Activated CD4-positive, alpha-beta T cell treated with anti-CD3 and anti-CD28 coated beads, Interleukin-2, Interleukin-4, amounts not matched to agents 100 ng/mL and 50 ng/mL, durations not matched to agents 16 hours and 8 hours (primary cell): Measurements from ENCODE around the gene NR3C2.
"Not testable (repeated sequence)": the region's sequence is repeated elsewhere in the genome, so short reads cannot be mapped to it uniquely, and the experiment has no call there.

ENCODE experiments used
- DNase-seq: peaks from one replicate; pipeline ENCODE4 v3.0.0-alpha.2; 2020; ENCODE audit warnings: low spot score

Gene NR3C2

GRCh38 chr4:148367756-148368155, 74.5 kb downstream of the NR3C2 start:
- DNase-seq, result no peak

- no peak for DNase-seq
Observed at GRCh38 chr4:148366251-148366650, 76.0 kb downstream of the NR3C2 start.

GRCh38 chr4:148364525-148364924, 77.7 kb downstream of the NR3C2 start:
- DNase-seq, result no peak

- DNase-seq, result no peak
Observed at GRCh38 chr4:148359769-148360168, 82.4 kb downstream of the NR3C2 start.

- no peak for DNase-seq
Observed at GRCh38 chr4:148355442-148356123, 86.6 kb downstream of the NR3C2 start.

- DNase-seq, result no peak
Observed at GRCh38 chr4:148354186-148354585, 88.0 kb downstream of the NR3C2 start.

GRCh38 chr4:148353571-148353970, 88.6 kb downstream of the NR3C2 start:
- no peak for DNase-seq

- no peak for DNase-seq
Observed at GRCh38 chr4:148349153-148349552, 93.1 kb downstream of the NR3C2 start.

- DNase-seq, result no peak
Observed at GRCh38 chr4:148346657-148347056, 95.6 kb downstream of the NR3C2 start.

GRCh38 chr4:148345509-148345908, 96.7 kb downstream of the NR3C2 start:
- no peak for DNase-seq

GRCh38 chr4:148344941-148345340, 97.3 kb downstream of the NR3C2 start:
- no peak for DNase-seq

- no peak for DNase-seq
Observed at GRCh38 chr4:148344352-148344751, 97.9 kb downstream of the NR3C2 start.

GRCh38 chr4:148341980-148342800, 100.0 kb downstream of the NR3C2 start:
- no peak for DNase-seq

- DNase-seq, result no peak
Observed at GRCh38 chr4:148335133-148335532, 107.1 kb downstream of the NR3C2 start.

GRCh38 chr4:148333265-148333664, 108.9 kb downstream of the NR3C2 start:
- no peak for DNase-seq

- no peak for DNase-seq
Observed at GRCh38 chr4:148332486-148332885, 109.7 kb downstream of the NR3C2 start.

- no peak for DNase-seq
Observed at GRCh38 chr4:148330724-148331123, 111.5 kb downstream of the NR3C2 start.

GRCh38 chr4:148330161-148330560, 112.1 kb downstream of the NR3C2 start:
- DNase-seq, result no peak

- DNase-seq, result no peak
Observed at GRCh38 chr4:148329751-148330150, 112.5 kb downstream of the NR3C2 start.

- DNase-seq, result no peak
Observed at GRCh38 chr4:148327683-148328082, 114.5 kb downstream of the NR3C2 start.

GRCh38 chr4:148323316-148323715, 118.9 kb downstream of the NR3C2 start:
- DNase-seq, result not testable (repeated sequence)

- DNase-seq, result no peak
Observed at GRCh38 chr4:148315049-148315448, 127.2 kb downstream of the NR3C2 start.

GRCh38 chr4:148312956-148313490, 129.2 kb downstream of the NR3C2 start:
- no peak for DNase-seq
